Suprapubic skin (tissue), 4 donors: Measurements from ENCODE around the gene GDI2.

ENCODE experiments used
- EP300 ChIP-seq: sonication (generic); formaldehyde crosslinking; IDR thresholded peaks from one replicate; pipeline ENCODE4 v1.6.1; 2017; ENCODE audit warnings: antibody characterized with exemption
- POLR2A ChIP-seq, 2 donors: fragments of 450-650 bp; IDR thresholded peaks; one replicate each; pipeline ENCODE4 v1.6.1; 2017; ENCODE audit warnings: antibody characterized with exemption in 2 of 2, mild to moderate bottlenecking in 2 of 2, moderate library complexity in 2 of 2
- POLR2AphosphoS5 ChIP-seq, 3 donors: sonication (generic); formaldehyde crosslinking; IDR thresholded peaks; one replicate each; pipeline ENCODE4 v1.6.1; 2017; ENCODE audit warnings: antibody characterized with exemption in 3 of 3
- TF ChIP-seq, protein P1 (sequence below), 2 donors: fragments of 200-600 bp in 1 of 2; fragments of 450-650 bp in 1 of 2; sonication (generic) in 1 of 2; IDR thresholded peaks; one replicate each; pipeline ENCODE4 v1.5.1; 2016 to 2019; ENCODE audit warnings: antibody characterized with exemption in 2 of 2, mild to moderate bottlenecking in 1 of 2, moderate library complexity in 1 of 2

GRCh38 chr10:5783300-5783699 is 29.9 kb downstream of the GDI2 start:
- TF ChIP-seq EP300 = no peak
- TF ChIP-seq, protein P1, sequence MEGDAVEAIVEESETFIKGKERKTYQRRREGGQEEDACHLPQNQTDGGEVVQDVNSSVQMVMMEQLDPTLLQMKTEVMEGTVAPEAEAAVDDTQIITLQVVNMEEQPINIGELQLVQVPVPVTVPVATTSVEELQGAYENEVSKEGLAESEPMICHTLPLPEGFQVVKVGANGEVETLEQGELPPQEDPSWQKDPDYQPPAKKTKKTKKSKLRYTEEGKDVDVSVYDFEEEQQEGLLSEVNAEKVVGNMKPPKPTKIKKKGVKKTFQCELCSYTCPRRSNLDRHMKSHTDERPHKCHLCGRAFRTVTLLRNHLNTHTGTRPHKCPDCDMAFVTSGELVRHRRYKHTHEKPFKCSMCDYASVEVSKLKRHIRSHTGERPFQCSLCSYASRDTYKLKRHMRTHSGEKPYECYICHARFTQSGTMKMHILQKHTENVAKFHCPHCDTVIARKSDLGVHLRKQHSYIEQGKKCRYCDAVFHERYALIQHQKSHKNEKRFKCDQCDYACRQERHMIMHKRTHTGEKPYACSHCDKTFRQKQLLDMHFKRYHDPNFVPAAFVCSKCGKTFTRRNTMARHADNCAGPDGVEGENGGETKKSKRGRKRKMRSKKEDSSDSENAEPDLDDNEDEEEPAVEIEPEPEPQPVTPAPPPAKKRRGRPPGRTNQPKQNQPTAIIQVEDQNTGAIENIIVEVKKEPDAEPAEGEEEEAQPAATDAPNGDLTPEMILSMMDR (IDR thresholded peaks at IDR 0.05) = no peak
- TF ChIP-seq POLR2A (IDR thresholded peaks at IDR 0.05) = no peak
- no peak for TF ChIP-seq POLR2AphosphoS5 (IDR thresholded peaks at IDR 0.05)
